ENCODE measurements around the gene ZNF728.
"Not testable (repeated sequence)": the region's sequence is repeated elsewhere in the genome, so short reads cannot be mapped to it uniquely, and the experiment has no call there.

ZNF728 gene

GRCh38 chr19:23002690-23003422, at the start of gene ZNF728:
TSS of gene ZNF728 (minus strand) at chr19:23003176. CDS start at chr19:23003030, 146 bp downstream.
- DNase-seq, result no peak

- no peak for DNase-seq
These were observed 49.4 kb upstream of the ZNF728 start for GRCh38 chr19:23052349-23052748.

- DNase-seq, result no peak
These were observed 46.3 kb upstream of the ZNF728 start for GRCh38 chr19:23049256-23049655.

- no peak for DNase-seq
These were observed 43.8 kb upstream of the ZNF728 start for GRCh38 chr19:23046743-23047142.

GRCh38 chr19:23033721-23034120, 30.7 kb upstream of the ZNF728 start:
- no peak for DNase-seq

GRCh38 chr19:23015660-23016059, 12.7 kb upstream of the ZNF728 start:
- no peak for DNase-seq

GRCh38 chr19:22994957-22995356, 8.0 kb downstream of the ZNF728 start:
- DNase-seq, result not testable (repeated sequence)

- no peak for DNase-seq
These were observed 26.7 kb downstream of the ZNF728 start for GRCh38 chr19:22976248-22976647.

- not testable (repeated sequence) for DNase-seq
These were observed 27.3 kb downstream of the ZNF728 start for GRCh38 chr19:22975546-22976136.

GRCh38 chr19:22945560-22945959, 57.4 kb downstream of the ZNF728 start:
- DNase-seq, result no peak

- no peak for DNase-seq
These were observed 67.8 kb downstream of the ZNF728 start for GRCh38 chr19:22935151-22935550.

- not testable (repeated sequence) for DNase-seq
These were observed 75.4 kb downstream of the ZNF728 start for GRCh38 chr19:22927576-22927975.

- not testable (repeated sequence) for DNase-seq
These were observed 77.8 kb downstream of the ZNF728 start for GRCh38 chr19:22925181-22925580.

Data from NCI-H524 treated with DMSO at 0.1 percent for 48 hours (cell line).